Tibial nerve (tissue), 4 donors: Measurements from ENCODE around the gene TIMM8B. TPM values are rescaled to one million over a fixed set of nuclear protein-coding genes. Genes with fewer than 3 reads are reported as not detected.
"Not testable (repeated sequence)": the region's sequence is repeated elsewhere in the genome, so short reads cannot be mapped to it uniquely, and the experiment has no call there.

Experiments used
- DNase-seq, 2 donors: peaks; one replicate each; pipeline ENCODE4 v3.0.0-alpha.2; 2019; ENCODE audit warnings: low spot score in 2 of 2
- H3K27ac ChIP-seq, 4 donors: fragments of 200-600 bp; sonication (generic) in 3 of 4; one replicate each; pipeline ENCODE4 v1.5.1; 2017 to 2019; ENCODE audit warnings: mild to moderate bottlenecking in 1 of 4
- H3K27me3 ChIP-seq, 2 donors: fragments of 200-600 bp; sonication (generic) in 1 of 2; one replicate each; pipeline versions ENCODE4 v1.5.1 to v1.6.0; 2017 to 2019
- H3K36me3 ChIP-seq, 3 donors: fragments of 200-600 bp; sonication (generic); one replicate each; pipeline ENCODE4 v1.5.1; 2018 to 2019
- H3K4me1 ChIP-seq, 4 donors: fragments of 200-600 bp; sonication (generic) in 3 of 4; one replicate each; pipeline ENCODE4 v1.5.1; 2017 to 2019
- H3K4me3 ChIP-seq, 4 donors: fragments of 200-600 bp; sonication (generic) in 3 of 4; one replicate each; pipeline ENCODE4 v1.5.1; 2017 to 2019; ENCODE audit warnings: mild to moderate bottlenecking in 1 of 4, moderate library complexity in 1 of 4
- H3K9me3 ChIP-seq, 4 donors: fragments of 200-600 bp; sonication (generic) in 3 of 4; one replicate each; pipeline ENCODE4 v1.5.1; 2017 to 2019
- CTCF ChIP-seq, 5 experiments: fragments of 200-600 bp in 3 of 5; fragments of 450-650 bp in 2 of 5; sonication (generic) in 3 of 5; IDR thresholded peaks; one replicate each; pipeline ENCODE4 v1.5.1; 2016 to 2019; ENCODE audit warnings: antibody characterized with exemption in 5 of 5, mild to moderate bottlenecking in 3 of 5, moderate library complexity in 2 of 5
- EP300 ChIP-seq, 2 donors: sonication (generic); formaldehyde crosslinking; IDR thresholded peaks; one replicate each; pipeline ENCODE4 v1.6.1; 2017; ENCODE audit warnings: antibody characterized with exemption in 2 of 2, mild to moderate bottlenecking in 1 of 2
- POLR2A ChIP-seq, 2 donors: fragments of 450-650 bp; IDR thresholded peaks; one replicate each; pipeline ENCODE4 v1.6.1; 2017; ENCODE audit warnings: antibody characterized with exemption in 2 of 2, mild to moderate bottlenecking in 2 of 2, moderate library complexity in 2 of 2
- WGBS, 2 donors: methylation state at CpG; one replicate each; pipeline ENCODE4 v1.1.5; 2018; 5-methylcytosine and 5-hydroxymethylcytosine counted together
- total RNA-seq, 4 donors: library from RNA; depleted of rRNA; stranded (reverse); fragments of >200 nt; gene quantifications; one replicate each; pipeline ENCODE4 v1.1.0, GENCODE V29; 2016

Gene TIMM8B
- total RNA-seq, 4 donors from 2014 or later = 16.7 to 27.9 (median 26.7) TPM

GRCh38 chr11:112097734-112098528, 11.4 kb upstream of the TIMM8B start:
- Histone ChIP-seq H3K9me3 (no peaks in the 10 kb centered on the region), H3K36me3 (peaks cover 0 to 50% (median 5%) of the 10 kb centered on the region in 3 donors), H3K4me1 (no peaks in the 10 kb centered on the region), H3K4me3 (no peak overlapping the region), H3K27ac (no peak overlapping the region), H3K27me3 (no peaks in the 10 kb centered on the region)
- DNase-seq = no peak
- TF ChIP-seq POLR2A (IDR thresholded peaks at IDR 0.05) (no peak), EP300 (IDR thresholded peaks at IDR 0.05) (no peak)
- WGBS, 2 donors = 91 to 93% methylated on average over 11 of the region's 11 CpGs

DNA sequence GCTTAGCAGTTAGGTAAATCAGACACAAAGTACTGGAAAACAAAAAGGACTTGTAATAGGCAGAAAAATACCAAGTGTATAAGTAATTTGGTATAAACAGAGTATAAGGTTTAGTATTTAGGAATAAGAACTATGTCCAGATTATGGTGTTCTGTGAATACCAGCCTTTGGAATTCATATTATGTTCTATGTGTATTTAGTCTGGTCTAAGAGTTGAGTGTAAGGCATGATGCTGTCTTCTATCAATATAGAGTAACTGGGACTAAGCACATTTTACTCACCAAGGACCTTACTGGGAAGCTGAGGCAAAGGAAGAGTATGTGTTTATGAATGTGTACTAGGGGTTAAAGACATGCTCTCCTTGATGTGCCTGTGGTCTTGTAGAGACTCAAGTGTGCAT, 9.6 kb upstream of the TIMM8B start:
- Histone ChIP-seq H3K4me3 (no peak overlapping the region), H3K27ac (no peak overlapping the region), H3K4me1 (no peaks in the 10 kb centered on the region), H3K27me3 (no peaks in the 10 kb centered on the region), H3K36me3 (peaks cover 0 to 68% (median 19%) of the 10 kb centered on the region in 3 donors), H3K9me3 (no peaks in the 10 kb centered on the region)
- DNase-seq = no peak
- no peak for TF ChIP-seq EP300 (IDR thresholded peaks at IDR 0.05)
- no peak for TF ChIP-seq CTCF (IDR thresholded peaks at IDR 0.05)
- TF ChIP-seq POLR2A (IDR thresholded peaks at IDR 0.05) = no peak

- not testable (repeated sequence) for DNase-seq, H3K27ac ChIP-seq, H3K27me3 ChIP-seq, H3K4me3 ChIP-seq, H3K4me1 ChIP-seq, H3K9me3 ChIP-seq
- WGBS, 2 donors = 93 to 95% methylated on average over 2 of the region's 2 CpGs
- peaks cover 0 to 77% (median 27%) of the 10 kb centered on the region in 3 donors for H3K36me3 ChIP-seq
These were observed 8.7 kb upstream of the TIMM8B start for GRCh38 chr11:112095302-112095701.

- DNase-seq = no peak
- WGBS, 2 donors = 19 to 20% methylated on average over 10 of the region's 10 CpGs
- TF ChIP-seq POLR2A (IDR thresholded peaks at IDR 0.05) (no peak), EP300 (IDR thresholded peaks at IDR 0.05) (no peak), CTCF (IDR thresholded peaks at IDR 0.05) (no peak)
- H3K4me1 ChIP-seq = peaks cover 0 to 48% (median 23%) of the 10 kb centered on the region in 4 donors
- H3K27ac ChIP-seq = peak overlapping the region; percentile 75 to 88 (median 83)
- H3K27me3 ChIP-seq = no peaks in the 10 kb centered on the region
- peak overlapping the region; percentile 60 to 94 (median 78) for H3K4me3 ChIP-seq
- H3K36me3 ChIP-seq = peaks cover 0 to 71% (median 24%) of the 10 kb centered on the region in 3 donors
- H3K9me3 ChIP-seq = no peaks in the 10 kb centered on the region
These were observed 656 bp upstream of the TIMM8B start for GRCh38 chr11:112087212-112087611.

DNA sequence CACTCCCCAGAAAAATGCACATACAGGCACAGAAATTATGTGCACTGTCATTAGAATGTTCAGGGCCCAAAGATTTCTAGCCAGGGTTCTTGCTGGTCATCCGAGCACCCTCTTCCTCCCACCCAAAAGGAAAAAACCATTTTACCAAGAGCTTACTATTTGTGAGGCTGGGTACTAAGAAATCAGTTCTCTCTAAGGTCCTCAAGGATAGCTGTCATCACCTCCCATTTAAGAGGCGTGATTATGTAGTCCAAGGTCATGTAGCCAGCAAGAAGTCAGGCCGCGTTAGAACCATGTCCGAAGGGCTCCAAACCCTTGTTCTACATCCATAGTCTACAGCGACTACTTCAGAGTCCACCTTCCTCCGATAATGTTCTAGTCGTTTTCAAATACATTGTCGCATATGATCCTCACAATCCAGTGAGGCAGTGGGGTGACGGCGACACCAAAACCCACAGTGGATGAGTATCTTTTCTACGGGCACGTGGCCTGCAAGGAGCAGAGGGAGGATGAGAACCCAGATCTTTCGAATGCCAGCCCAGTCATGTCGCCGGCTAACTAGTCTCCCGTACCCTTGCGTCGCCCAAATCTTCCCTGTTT, 634 bp downstream of the TIMM8B start:
- DNase-seq = peak in 1 of 2 donors; percentile 7
- Histone ChIP-seq H3K4me3 (peak overlapping the region; percentile 60 to 94 (median 78)), H3K4me1 (peaks cover 0 to 48% (median 23%) of the 10 kb centered on the region in 4 donors), H3K27me3 (no peaks in the 10 kb centered on the region), H3K27ac (peak overlapping the region; percentile 75 to 88 (median 83)), H3K9me3 (no peaks in the 10 kb centered on the region), H3K36me3 (peaks cover 0 to 71% (median 11%) of the 10 kb centered on the region in 3 donors)
- TF ChIP-seq POLR2A (IDR thresholded peaks at IDR 0.05) (no peak), CTCF (IDR thresholded peaks at IDR 0.05) (no peak), EP300 (IDR thresholded peaks at IDR 0.05) (no peak)
- WGBS, 2 donors = 3 to 8% methylated on average over 19 of the region's 19 CpGs

GRCh38 chr11:112082729-112083128, 3.8 kb downstream of the TIMM8B start:
- no peak for DNase-seq
- 74 to 76% methylated on average over 4 of the region's 4 CpGs for WGBS, 2 donors
- no peak overlapping the region for H3K27ac ChIP-seq
- H3K4me3 ChIP-seq = no peak overlapping the region
- H3K9me3 ChIP-seq = no peaks in the 10 kb centered on the region
- H3K27me3 ChIP-seq = no peaks in the 10 kb centered on the region
- peaks cover 0 to 71% (median 15%) of the 10 kb centered on the region in 3 donors for H3K36me3 ChIP-seq
- no peak for TF ChIP-seq CTCF (IDR thresholded peaks at IDR 0.05)
- TF ChIP-seq EP300 (IDR thresholded peaks at IDR 0.05) = no peak
- TF ChIP-seq POLR2A (IDR thresholded peaks at IDR 0.05) = no peak
- peaks cover 0 to 22% (median 12%) of the 10 kb centered on the region in 4 donors for H3K4me1 ChIP-seq
